GM12875 (cell line): ENCODE measurements around the gene BICD1.

Experiments
- H3K4me3 ChIP-seq: one replicate; pipeline ENCODE4 v1.5.1; 2011; ENCODE audit warnings: low read depth, low read length, control low read depth
- TF ChIP-seq, protein P1 (sequence below): IDR thresholded peaks from 2 replicates; pipeline ENCODE4 v1.5.1; 2011; ENCODE audit warnings: low read depth, mild to moderate bottlenecking, control low read depth, inconsistent platforms, low read length, moderate library complexity, borderline replicate concordance; ENCODE audit not compliant: insufficient read depth

Gene BICD1

GRCh38 chr12:32233568-32233967 lies 126.9 kb downstream of the BICD1 start:
- TF ChIP-seq, protein P1, sequence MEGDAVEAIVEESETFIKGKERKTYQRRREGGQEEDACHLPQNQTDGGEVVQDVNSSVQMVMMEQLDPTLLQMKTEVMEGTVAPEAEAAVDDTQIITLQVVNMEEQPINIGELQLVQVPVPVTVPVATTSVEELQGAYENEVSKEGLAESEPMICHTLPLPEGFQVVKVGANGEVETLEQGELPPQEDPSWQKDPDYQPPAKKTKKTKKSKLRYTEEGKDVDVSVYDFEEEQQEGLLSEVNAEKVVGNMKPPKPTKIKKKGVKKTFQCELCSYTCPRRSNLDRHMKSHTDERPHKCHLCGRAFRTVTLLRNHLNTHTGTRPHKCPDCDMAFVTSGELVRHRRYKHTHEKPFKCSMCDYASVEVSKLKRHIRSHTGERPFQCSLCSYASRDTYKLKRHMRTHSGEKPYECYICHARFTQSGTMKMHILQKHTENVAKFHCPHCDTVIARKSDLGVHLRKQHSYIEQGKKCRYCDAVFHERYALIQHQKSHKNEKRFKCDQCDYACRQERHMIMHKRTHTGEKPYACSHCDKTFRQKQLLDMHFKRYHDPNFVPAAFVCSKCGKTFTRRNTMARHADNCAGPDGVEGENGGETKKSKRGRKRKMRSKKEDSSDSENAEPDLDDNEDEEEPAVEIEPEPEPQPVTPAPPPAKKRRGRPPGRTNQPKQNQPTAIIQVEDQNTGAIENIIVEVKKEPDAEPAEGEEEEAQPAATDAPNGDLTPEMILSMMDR = no peak

DNA sequence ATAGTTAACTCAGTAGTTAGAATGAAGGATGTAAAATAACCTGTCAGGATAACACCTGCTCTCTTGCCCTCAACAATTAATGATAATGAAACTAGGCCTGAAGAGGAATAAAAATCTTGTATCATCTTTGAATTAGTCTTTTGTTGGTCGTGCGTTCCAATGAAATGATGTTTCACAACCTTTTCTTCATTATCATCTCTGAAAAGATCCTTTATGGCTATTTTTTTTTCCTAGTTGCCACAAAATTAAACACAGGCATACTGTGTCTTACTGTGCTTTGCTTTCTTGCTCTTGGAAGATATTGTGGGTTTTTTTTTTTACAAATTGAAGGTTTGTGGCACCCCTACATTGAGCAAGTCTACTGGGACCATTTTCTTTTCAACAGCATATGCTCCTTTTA lies 128.6 kb downstream of the BICD1 start:
- TF ChIP-seq, protein P1 = no peak
- no peak overlapping the region for H3K4me3 ChIP-seq

More at GRCh38 chr12:32233568-32233967, 126.9 kb downstream of the BICD1 start:
- no peak overlapping the region for H3K4me3 ChIP-seq

DNA sequence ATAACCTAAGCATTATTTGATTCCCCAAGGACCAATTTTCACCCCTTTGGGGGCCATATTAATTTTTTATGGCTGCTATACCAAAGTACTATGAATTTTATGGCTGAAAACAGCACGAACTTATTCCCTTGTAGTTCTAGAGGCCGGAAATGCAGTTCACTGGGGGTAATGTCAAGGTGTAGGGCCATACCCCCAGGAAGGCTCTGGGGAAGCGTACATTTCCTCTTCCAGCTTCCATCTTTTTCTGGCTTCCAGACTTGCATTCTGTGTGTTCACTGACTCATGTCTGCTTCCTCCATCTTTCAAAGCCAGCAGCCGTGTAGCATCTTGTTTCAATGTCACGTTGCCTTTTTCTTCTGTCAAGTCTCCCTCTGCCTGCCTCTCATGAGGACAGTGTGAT lies 133.5 kb downstream of the BICD1 start:
- no peak overlapping the region for H3K4me3 ChIP-seq
- TF ChIP-seq, protein P1 = no peak

DNA sequence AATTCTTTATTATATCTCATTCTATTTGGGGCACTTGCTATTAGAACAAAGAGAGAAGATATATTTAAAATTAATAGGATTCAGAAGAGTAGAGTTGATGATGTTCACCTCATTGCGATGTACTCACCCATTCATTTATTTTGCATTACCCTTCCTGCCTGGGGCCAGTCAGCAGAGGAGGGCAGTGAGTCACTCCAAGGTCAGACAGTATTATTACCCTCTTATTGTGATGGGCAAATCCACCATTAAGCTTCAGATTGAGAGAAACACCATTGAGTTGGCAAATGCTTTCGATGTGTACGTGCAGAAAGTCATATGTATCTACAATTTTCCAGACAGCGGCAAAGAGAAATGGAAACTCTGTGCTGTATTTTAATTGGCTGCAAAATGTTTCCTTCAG lies 134.2 kb downstream of the BICD1 start:
- TF ChIP-seq, protein P1 = no peak

DNA sequence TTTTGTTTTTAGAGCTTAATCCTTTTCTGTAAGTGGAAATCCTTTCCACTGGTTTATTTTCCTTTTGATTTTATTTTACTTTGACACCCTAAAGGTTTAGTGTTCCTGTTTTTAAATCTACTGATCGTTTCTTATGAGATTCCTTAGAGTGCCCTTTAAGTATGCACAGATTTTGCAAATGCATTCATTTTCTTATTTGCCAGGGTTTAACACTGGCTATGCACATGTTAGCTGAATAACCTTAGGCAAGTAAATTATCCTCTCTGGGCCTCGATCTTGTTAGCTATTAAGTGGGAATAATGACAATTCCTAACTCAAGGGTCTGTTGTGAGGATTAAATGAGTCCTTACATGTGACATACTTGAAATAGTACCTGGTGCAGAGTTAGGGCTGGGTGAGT lies 136.0 kb downstream of the BICD1 start:
- H3K4me3 ChIP-seq = no peak overlapping the region
- TF ChIP-seq, protein P1 = no peak

More for the DNA sequence above, 134.2 kb downstream of the BICD1 start:
- H3K4me3 ChIP-seq = no peak overlapping the region

DNA sequence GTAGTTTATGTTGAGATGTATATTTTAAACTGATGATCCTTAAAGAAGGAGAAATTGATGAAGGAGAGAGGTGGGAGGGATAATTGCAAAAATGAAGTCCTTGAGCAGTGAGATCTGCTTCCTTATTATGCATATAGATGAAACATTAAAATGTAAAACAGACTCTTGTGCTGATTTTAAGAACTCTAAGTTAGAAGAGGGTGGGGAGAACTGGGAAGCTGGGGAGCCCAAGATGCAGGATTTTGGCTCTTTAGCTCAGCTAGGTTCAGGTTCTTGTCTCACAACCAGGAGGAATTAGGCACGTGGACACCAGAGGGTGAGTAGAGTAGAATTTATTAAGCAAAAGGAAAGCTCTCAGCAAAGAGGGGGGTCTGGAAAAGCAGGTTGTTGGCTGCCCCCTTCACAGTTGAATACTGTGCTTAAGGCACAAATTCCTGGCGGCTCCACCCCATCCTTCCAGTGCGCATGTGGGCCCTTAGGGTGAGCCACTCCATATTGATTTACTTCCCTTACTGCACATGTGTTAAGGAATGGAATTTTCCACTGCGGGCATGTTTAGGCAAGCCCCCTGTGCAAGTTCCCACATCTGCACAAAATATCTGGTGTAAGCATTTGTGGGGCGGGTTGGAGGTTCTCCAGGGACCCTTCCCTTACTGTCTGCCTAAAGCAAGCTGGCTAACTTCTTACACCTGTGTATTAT lies 141.9 kb downstream of the BICD1 start:
- TF ChIP-seq, protein P1 = no peak
- H3K4me3 ChIP-seq = no peak overlapping the region

GRCh38 chr12:32249777-32250176 lies 143.1 kb downstream of the BICD1 start:
- TF ChIP-seq, protein P1 = no peak
- no peak overlapping the region for H3K4me3 ChIP-seq
